ENCODE data around the gene ATP7B. TPM values are rescaled to one million over a fixed set of nuclear protein-coding genes. Genes with fewer than 3 reads are reported as not detected.

Gene ATP7B
- total RNA-seq, 1 donor from 2014 or later: 3.8 TPM

DNA sequence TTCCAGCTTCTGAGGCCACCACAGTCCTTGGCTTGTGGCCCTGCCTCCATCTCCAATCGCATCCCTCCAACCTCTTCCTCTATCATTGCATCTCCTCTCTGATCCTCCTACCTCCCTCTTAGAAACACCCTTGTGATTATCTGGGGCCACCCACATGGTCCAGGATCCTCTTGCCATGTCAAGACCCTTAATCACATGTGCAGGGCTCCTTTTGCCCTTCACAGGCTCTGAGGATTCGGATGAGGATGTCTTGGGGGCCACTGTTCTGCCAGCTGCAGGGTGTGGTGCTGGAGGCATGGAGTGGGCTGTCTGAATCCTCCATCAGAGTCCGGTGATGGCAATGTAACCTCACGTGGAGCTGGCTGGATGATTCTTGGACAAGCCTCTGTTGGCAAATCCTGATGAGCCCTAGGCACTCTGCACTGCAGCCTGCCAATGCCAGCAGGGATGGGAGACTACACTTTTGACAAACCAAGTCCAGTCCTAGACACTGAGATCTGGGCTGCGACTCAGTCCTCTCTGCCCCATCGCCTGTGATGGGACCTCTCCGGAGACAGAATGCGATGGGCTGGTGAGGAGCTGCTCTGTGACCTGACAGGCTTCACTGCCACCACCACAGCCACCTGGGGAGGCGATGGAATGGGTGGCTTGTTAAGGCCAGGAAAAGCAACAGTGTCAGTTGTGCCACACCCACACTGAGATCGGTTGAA lies 88.3 kb downstream of the ATP7B start:
- intact Hi-C loops (cut with micrococcal nuclease): no loop called here
- DNase-seq: no peak
- Histone ChIP-seq H3K27ac (replicated peaks) (no peak overlapping the region), H3K4me3 (no peak overlapping the region), H3K4me1 (peaks cover 4% of the 10 kb centered on the region), H3K27me3 (ENCODE audit: low read depth) (no peaks in the 10 kb centered on the region), H3K36me3 (no peaks in the 10 kb centered on the region), H3K9me3 (replicated peaks) (no peaks in the 10 kb centered on the region)
- TF ChIP-seq, protein P1, sequence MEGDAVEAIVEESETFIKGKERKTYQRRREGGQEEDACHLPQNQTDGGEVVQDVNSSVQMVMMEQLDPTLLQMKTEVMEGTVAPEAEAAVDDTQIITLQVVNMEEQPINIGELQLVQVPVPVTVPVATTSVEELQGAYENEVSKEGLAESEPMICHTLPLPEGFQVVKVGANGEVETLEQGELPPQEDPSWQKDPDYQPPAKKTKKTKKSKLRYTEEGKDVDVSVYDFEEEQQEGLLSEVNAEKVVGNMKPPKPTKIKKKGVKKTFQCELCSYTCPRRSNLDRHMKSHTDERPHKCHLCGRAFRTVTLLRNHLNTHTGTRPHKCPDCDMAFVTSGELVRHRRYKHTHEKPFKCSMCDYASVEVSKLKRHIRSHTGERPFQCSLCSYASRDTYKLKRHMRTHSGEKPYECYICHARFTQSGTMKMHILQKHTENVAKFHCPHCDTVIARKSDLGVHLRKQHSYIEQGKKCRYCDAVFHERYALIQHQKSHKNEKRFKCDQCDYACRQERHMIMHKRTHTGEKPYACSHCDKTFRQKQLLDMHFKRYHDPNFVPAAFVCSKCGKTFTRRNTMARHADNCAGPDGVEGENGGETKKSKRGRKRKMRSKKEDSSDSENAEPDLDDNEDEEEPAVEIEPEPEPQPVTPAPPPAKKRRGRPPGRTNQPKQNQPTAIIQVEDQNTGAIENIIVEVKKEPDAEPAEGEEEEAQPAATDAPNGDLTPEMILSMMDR (IDR thresholded peaks at IDR 0.05; ENCODE audit: borderline replicate concordance): no peak

DNA sequence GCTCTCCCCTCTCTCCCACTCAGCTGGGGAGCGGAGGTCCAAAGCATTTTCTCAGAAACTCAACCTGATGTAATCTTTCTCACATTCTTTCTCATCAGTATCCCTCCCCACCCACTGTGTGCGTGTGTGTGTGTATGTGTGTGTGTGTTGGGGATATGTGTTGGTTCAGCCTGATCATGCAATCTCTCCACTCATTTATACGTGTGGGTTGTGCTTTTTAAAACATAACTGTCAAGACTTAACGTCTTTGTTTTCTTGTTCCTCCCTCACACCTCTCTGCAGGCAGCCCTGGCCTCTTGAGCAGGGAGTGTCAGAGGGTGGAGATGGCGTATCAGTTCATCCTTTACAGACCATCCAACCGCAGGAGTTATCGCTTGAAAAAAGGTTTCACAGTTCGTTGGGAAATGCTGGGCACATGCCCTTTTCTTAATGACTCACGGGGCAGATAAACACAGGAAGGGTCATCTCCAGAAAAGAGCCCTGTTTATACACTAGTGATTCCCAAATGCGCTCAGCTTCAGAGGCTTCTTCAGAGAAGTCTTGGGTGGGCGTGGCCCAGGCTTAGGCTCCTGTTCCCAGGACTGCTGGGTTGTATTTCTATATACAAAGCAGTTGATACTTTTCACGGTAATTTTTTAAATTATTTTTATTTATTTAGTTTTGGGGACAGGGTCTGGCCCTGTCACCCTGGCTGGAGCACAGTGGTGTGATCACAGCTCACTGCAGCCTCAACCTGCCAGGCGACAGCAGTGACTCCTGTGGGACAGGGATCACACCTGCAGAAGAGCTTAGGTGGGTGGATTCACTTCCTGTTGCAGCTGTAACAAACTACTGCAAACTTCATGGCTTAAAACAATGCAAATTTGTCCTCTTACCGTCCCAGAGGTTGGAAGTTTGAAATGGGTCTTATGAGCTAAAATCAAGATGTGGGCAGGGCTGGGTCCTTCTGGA lies 89.2 kb downstream of the ATP7B start:
- no peak for DNase-seq
- Histone ChIP-seq H3K27ac (replicated peaks) (no peak overlapping the region), H3K9me3 (replicated peaks) (no peaks in the 10 kb centered on the region), H3K36me3 (no peaks in the 10 kb centered on the region), H3K4me3 (no peak overlapping the region), H3K4me1 (no peaks in the 10 kb centered on the region), H3K27me3 (ENCODE audit: low read depth) (no peaks in the 10 kb centered on the region)
- TF ChIP-seq, protein P1 (IDR thresholded peaks at IDR 0.05; ENCODE audit: borderline replicate concordance): no peak
- intact Hi-C loops (cut with micrococcal nuclease): no loop called here

DNA sequence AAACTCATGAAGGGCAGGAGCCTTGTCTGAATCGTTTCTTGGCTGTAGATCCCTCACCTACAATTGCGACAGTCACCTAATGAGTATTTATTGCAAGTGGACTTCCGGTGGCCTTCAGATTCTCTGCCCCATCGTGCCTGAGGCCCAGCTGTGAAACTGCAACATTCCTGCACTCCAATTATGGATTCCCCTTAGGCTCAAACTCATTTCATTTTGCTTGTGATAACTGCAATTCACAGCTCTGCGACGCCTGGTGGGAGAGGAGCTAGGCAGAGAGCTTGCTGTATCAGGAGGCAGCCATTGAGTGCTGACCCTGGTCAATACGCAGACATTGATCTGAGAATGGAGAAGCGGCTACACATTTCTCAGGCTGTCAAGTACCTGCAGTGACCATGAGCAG lies 90.5 kb downstream of the ATP7B start:
- TF ChIP-seq, protein P1 (IDR thresholded peaks at IDR 0.05; ENCODE audit: borderline replicate concordance): no peak
- no peak for DNase-seq
- intact Hi-C loops (cut with micrococcal nuclease): no loop called here

DNA sequence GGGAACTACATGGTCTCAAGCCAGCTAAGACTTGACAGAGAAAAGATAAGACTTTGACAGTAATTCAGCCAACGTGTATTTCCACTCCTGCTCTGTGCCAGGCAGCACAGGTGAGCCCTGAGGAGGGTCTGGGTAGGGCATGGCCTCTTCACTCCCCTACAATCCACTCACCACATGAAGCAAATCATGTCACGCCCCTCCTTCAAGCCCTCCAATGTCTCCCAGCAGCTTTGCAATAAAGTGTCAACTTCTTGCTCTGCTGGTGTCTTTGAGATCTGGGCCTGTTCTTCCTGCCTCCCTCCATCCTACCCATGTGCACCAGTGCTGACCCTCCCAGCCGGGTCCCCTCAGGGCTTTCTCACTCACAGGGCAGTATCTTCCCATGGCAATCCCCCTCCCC lies 91.0 kb downstream of the ATP7B start:
- Histone ChIP-seq H3K4me1 (no peaks in the 10 kb centered on the region), H3K27ac (replicated peaks) (no peak overlapping the region), H3K36me3 (no peaks in the 10 kb centered on the region), H3K27me3 (ENCODE audit: low read depth) (no peaks in the 10 kb centered on the region), H3K9me3 (replicated peaks) (no peaks in the 10 kb centered on the region), H3K4me3 (no peak overlapping the region)
- TF ChIP-seq, protein P1 (IDR thresholded peaks at IDR 0.05; ENCODE audit: borderline replicate concordance): no peak
- no peak for DNase-seq
- intact Hi-C loops (cut with micrococcal nuclease): no loop called here

More for the DNA sequence above, 90.5 kb downstream of the ATP7B start:
- Histone ChIP-seq H3K4me1 (no peaks in the 10 kb centered on the region), H3K27me3 (ENCODE audit: low read depth) (no peaks in the 10 kb centered on the region), H3K27ac (replicated peaks) (no peak overlapping the region), H3K36me3 (no peaks in the 10 kb centered on the region), H3K4me3 (no peak overlapping the region), H3K9me3 (replicated peaks) (no peaks in the 10 kb centered on the region)

DNA sequence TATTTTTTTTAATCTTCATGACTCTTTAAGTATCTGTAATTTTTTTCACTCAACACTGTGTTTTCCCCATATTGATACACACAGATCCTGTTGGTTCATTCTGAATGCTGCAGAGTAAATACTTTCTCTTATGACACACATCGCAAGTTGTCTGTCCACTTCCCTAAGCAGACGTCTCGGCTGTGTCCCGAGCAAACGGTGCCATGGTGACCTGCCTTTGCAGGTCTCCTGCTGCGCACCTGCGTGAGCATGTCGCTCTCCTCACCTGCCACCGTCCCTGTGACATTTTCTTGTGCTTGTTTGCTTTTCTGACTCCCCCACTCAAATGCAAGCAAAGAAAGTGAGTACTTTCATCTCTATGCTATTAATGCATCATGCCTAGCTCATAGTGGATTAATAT lies 91.7 kb downstream of the ATP7B start:
- Histone ChIP-seq H3K9me3 (replicated peaks) (no peaks in the 10 kb centered on the region), H3K36me3 (no peaks in the 10 kb centered on the region), H3K27me3 (ENCODE audit: low read depth) (no peaks in the 10 kb centered on the region), H3K4me1 (no peaks in the 10 kb centered on the region), H3K27ac (replicated peaks) (no peak overlapping the region), H3K4me3 (no peak overlapping the region)
- DNase-seq: no peak
- TF ChIP-seq, protein P1 (IDR thresholded peaks at IDR 0.05; ENCODE audit: borderline replicate concordance): no peak
- intact Hi-C loops (cut with micrococcal nuclease): no loop called here

Measured in left ventricle myocardium inferior (tissue), 1 donor.